GM12865 (cell line): Measurements from ENCODE around the gene HERPUD1.
A peak's percentile ranks its signal among the peaks of the same experiment; 100 is the strongest.

Source experiments
- DNase-seq: peaks from one replicate; pipeline ENCODE4 v3.0.0; 2010; ENCODE audit warnings: low read depth
- H3K4me3 ChIP-seq: 2 replicates; pipeline ENCODE4 v1.5.1; 2011; ENCODE audit warnings: mild to moderate bottlenecking, low read depth, low read length, control low read depth
- CTCF ChIP-seq: IDR thresholded peaks from 2 replicates; pipeline ENCODE4 v1.5.1; 2011; ENCODE audit warnings: low read length, control low read depth, low read depth, inconsistent platforms; ENCODE audit not compliant: insufficient read depth; ENCODE audit errors: missing control alignments

Gene HERPUD1

GRCh38 chr16:56960681-56961281, 28.8 kb downstream of the HERPUD1 start:
- no peak for DNase-seq
- no peak for TF ChIP-seq CTCF
- H3K4me3 ChIP-seq, result no peak overlapping the region

GRCh38 chr16:56961386-56961785, 29.4 kb downstream of the HERPUD1 start:
- no peak for DNase-seq
- H3K4me3 ChIP-seq, result no peak overlapping the region
- no peak for TF ChIP-seq CTCF

GRCh38 chr16:56961851-56962281, 29.9 kb downstream of the HERPUD1 start, which contains the start of gene CETP:
Gene CETP, plus strand, starts transcription at chr16:56961950. Its CDS starts 30 bp downstream, at chr16:56961980.
- TF ChIP-seq CTCF, result no peak
- no peak within 1 kb of the TSS for H3K4me3 ChIP-seq
- DNase-seq, result no peak

- H3K4me3 ChIP-seq, result no peak overlapping the region
- peak; percentile 95 for DNase-seq
- TF ChIP-seq CTCF, result peak; percentile 99
These were observed 32.6 kb downstream of the HERPUD1 start for GRCh38 chr16:56964243-56965148.

- no peak for TF ChIP-seq CTCF
- no peak overlapping the region for H3K4me3 ChIP-seq
- DNase-seq, result no peak
These were observed 33.5 kb downstream of the HERPUD1 start for GRCh38 chr16:56965149-56966092.

GRCh38 chr16:56966093-56966475, 34.1 kb downstream of the HERPUD1 start:
- TF ChIP-seq CTCF, result no peak
- DNase-seq, result no peak
- H3K4me3 ChIP-seq, result no peak overlapping the region
